Astrocyte (in vitro differentiated cells and primary cell): ENCODE results near the gene SMR3B. TPM values are rescaled to one million over a fixed set of nuclear protein-coding genes. Genes with fewer than 3 reads are reported as not detected.

ENCODE experiments used
- DNase-seq: peaks from one replicate; pipeline ENCODE4 v3.0.0-alpha.2; 2010; ENCODE audit warnings: low read depth
- FAIRE-seq: peaks from 2 replicates; lab custom pipeline; 2011; peaks lifted over from hg19 to GRCh38; lab: Jason Lieb, UNC
- H2AFZ ChIP-seq: 2 replicates; pipeline ENCODE4 v1.6.0; 2012; ENCODE audit warnings: low read depth, low read length, inconsistent platforms
- H3K27ac ChIP-seq: 2 replicates; pipeline ENCODE4 v1.5.1; 2011; ENCODE audit warnings: low read depth, low read length, inconsistent platforms
- H3K27me3 ChIP-seq: 2 replicates; pipeline ENCODE4 v1.6.0; 2011; ENCODE audit warnings: low read length, inconsistent platforms; ENCODE audit not compliant: insufficient read depth
- H3K36me3 ChIP-seq: 2 replicates; pipeline ENCODE4 v1.5.1; 2011; ENCODE audit warnings: low read length, inconsistent platforms; ENCODE audit not compliant: insufficient read depth
- H3K4me1 ChIP-seq: 2 replicates; pipeline ENCODE4 v1.5.1; 2011; ENCODE audit warnings: low read length, inconsistent platforms; ENCODE audit not compliant: insufficient read depth
- H3K4me2 ChIP-seq: 2 replicates; pipeline ENCODE4 v1.6.0; 2012; ENCODE audit warnings: low read length, inconsistent platforms
- H3K4me3 ChIP-seq: 2 replicates; pipeline ENCODE4 v1.5.1; 2011; ENCODE audit warnings: low read depth, mild to moderate bottlenecking, low read length, inconsistent platforms; ENCODE audit not compliant: insufficient read depth
- H3K79me2 ChIP-seq: 2 replicates; pipeline ENCODE4 v1.6.0; 2012; ENCODE audit warnings: mild to moderate bottlenecking, low read length, inconsistent platforms; ENCODE audit not compliant: insufficient read depth
- H3K9ac ChIP-seq: 2 replicates; pipeline ENCODE4 v1.6.0; 2012; ENCODE audit warnings: mild to moderate bottlenecking, low read length, inconsistent platforms
- H3K9me3 ChIP-seq: 2 replicates; pipeline ENCODE4 v1.5.1; 2012; ENCODE audit warnings: low read depth, mild to moderate bottlenecking, low read length, inconsistent platforms; ENCODE audit not compliant: insufficient read depth
- H4K20me1 ChIP-seq: 2 replicates; pipeline ENCODE4 v1.6.0; 2012; ENCODE audit warnings: low read length, inconsistent platforms; ENCODE audit not compliant: insufficient read depth
- H3K27ac Mint-ChIP-seq: one replicate; pipeline ENCODE4 v1.8.0; 2021; ENCODE audit warnings: mild to moderate bottlenecking, mixed read lengths; ENCODE audit not compliant: unreplicated experiment
- H3K27me3 Mint-ChIP-seq: one replicate; pipeline ENCODE4 v1.8.0; 2021; ENCODE audit warnings: low read depth, mixed read lengths; ENCODE audit not compliant: unreplicated experiment
- H3K36me3 Mint-ChIP-seq: one replicate; pipeline ENCODE4 v1.8.0; 2021; ENCODE audit warnings: low read depth, mixed read lengths; ENCODE audit not compliant: unreplicated experiment
- H3K4me1 Mint-ChIP-seq: one replicate; pipeline ENCODE4 v1.8.0; 2021; ENCODE audit warnings: low read depth, mixed read lengths; ENCODE audit not compliant: unreplicated experiment
- H3K4me3 Mint-ChIP-seq: one replicate; pipeline ENCODE4 v1.8.0; 2021; ENCODE audit warnings: mild to moderate bottlenecking, moderate library complexity, mixed read lengths; ENCODE audit not compliant: unreplicated experiment
- H3K9me3 Mint-ChIP-seq: one replicate; pipeline ENCODE4 v1.8.0; 2021; ENCODE audit warnings: mild to moderate bottlenecking, mixed read lengths; ENCODE audit not compliant: unreplicated experiment
- CTCF ChIP-seq: IDR thresholded peaks from 2 replicates; pipeline ENCODE4 v1.5.1; 2011; ENCODE audit warnings: low read depth, mild to moderate bottlenecking, inconsistent platforms, low read length, moderate library complexity; ENCODE audit not compliant: insufficient read depth
- EZH2 ChIP-seq: IDR thresholded peaks from 2 replicates; pipeline ENCODE4 v1.6.1; 2012; ENCODE audit warnings: mild to moderate bottlenecking, low read length, inconsistent platforms; ENCODE audit not compliant: insufficient read depth
- total RNA-seq: library from RNA; stranded (reverse); gene quantifications from 2 replicates; pipeline ENCODE4 v1.2.1, GENCODE V29; 2021

SMR3B gene
- total RNA-seq, 1 donor from 2014 or later, result not detected

DNA sequence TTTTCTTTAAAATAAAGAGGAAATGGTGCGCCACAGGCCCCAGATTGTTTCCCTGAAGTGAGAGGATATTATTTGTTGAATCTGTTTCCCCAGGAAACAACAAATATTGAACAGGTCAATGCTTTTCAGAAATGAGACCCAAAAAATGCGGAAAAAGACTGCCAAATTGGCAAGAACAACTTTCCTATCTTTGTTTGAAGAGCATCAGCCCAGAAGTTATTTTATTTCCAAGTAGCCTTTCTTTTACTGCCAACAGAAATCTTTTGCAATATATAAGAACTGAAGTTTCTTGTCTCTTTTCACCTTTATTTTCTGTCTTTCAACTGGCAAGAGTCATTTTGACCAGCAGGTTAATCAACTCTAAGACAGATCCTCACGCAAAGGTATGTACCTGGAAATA lies 22.5 kb upstream of the SMR3B start, which contains the start of gene SMR3A:
Gene SMR3A, plus strand, starts transcription at position 301 of the 400 bp plus-strand sequence. CDS start 1,356 bp downstream, outside the sequence.
- H2AFZ ChIP-seq, result no peak within 1 kb of the TSS
- no peaks in the 10 kb centered on the region for H3K79me2 ChIP-seq
- H3K36me3 ChIP-seq, result no peaks in the 10 kb centered on the region
- Mint-ChIP-seq H3K36me3 (no peaks in the 10 kb centered on the region), H3K9me3 (no peaks in the 10 kb centered on the region), H3K4me3 (no peak within 1 kb of the TSS), H3K27ac (no peak within 1 kb of the TSS), H3K4me1 (peaks cover 1% of the 10 kb centered on the region), H3K27me3 (no peaks in the 10 kb centered on the region)
- H3K27ac ChIP-seq, result no peak within 1 kb of the TSS
- no peaks in the 10 kb centered on the region for H3K27me3 ChIP-seq
- no peaks in the 10 kb centered on the region for H4K20me1 ChIP-seq
- H3K9ac ChIP-seq, result no peak within 1 kb of the TSS
- DNase-seq, result no peak
- H3K4me2 ChIP-seq, result no peak within 1 kb of the TSS
- no peaks in the 10 kb centered on the region for H3K4me1 ChIP-seq
- H3K9me3 ChIP-seq, result no peaks in the 10 kb centered on the region
- H3K4me3 ChIP-seq, result no peak within 1 kb of the TSS
- FAIRE-seq, result no peak
- TF ChIP-seq EZH2 (no peak), CTCF (no peak)

DNA sequence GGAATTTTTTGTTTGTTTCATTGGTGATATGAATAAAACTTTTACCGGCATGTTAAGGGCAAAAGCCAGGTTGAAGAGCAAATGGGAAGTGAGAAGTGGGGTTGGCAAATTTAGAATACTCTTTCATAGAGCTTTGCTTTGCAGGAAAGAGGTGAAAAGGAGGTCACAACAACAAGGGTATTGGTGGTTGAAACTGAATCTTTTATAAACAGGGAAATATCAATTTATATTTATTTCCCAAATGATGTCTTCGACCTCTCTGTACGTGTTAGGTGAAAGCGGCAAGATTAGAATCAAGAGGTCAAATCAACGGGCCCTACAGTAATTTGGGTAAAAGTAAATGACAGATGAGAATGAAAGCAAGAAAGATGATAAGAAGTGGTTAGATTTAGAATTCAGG lies 18.9 kb upstream of the SMR3B start:
- Histone ChIP-seq H3K27ac (no peak overlapping the region), H3K9ac (no peak overlapping the region), H3K27me3 (no peaks in the 10 kb centered on the region), H2AFZ (no peak overlapping the region), H4K20me1 (no peaks in the 10 kb centered on the region), H3K4me2 (no peak overlapping the region), H3K4me1 (no peaks in the 10 kb centered on the region), H3K4me3 (no peak overlapping the region), H3K36me3 (no peaks in the 10 kb centered on the region), H3K79me2 (no peaks in the 10 kb centered on the region), H3K9me3 (no peaks in the 10 kb centered on the region)
- Mint-ChIP-seq H3K27ac (no peak overlapping the region), H3K9me3 (no peaks in the 10 kb centered on the region), H3K36me3 (no peaks in the 10 kb centered on the region), H3K4me1 (peaks cover 1% of the 10 kb centered on the region), H3K27me3 (no peaks in the 10 kb centered on the region), H3K4me3 (no peak overlapping the region)
- no peak for DNase-seq
- no peak for TF ChIP-seq CTCF
- no peak for TF ChIP-seq EZH2
- no peak for FAIRE-seq

- no peaks in the 10 kb centered on the region for H3K27me3 Mint-ChIP-seq
- FAIRE-seq (no peak), DNase-seq (no peak)
- TF ChIP-seq EZH2, result no peak
- no peak for TF ChIP-seq CTCF
- Histone ChIP-seq H3K36me3 (no peaks in the 10 kb centered on the region), H3K9ac (no peak overlapping the region), H3K4me2 (no peak overlapping the region), H3K27me3 (no peaks in the 10 kb centered on the region), H3K27ac (no peak overlapping the region), H4K20me1 (no peaks in the 10 kb centered on the region), H3K4me1 (no peaks in the 10 kb centered on the region), H2AFZ (no peak overlapping the region), H3K4me3 (no peak overlapping the region), H3K79me2 (no peaks in the 10 kb centered on the region), H3K9me3 (no peaks in the 10 kb centered on the region)
- H3K4me3 Mint-ChIP-seq, result no peak overlapping the region
- H3K4me1 Mint-ChIP-seq, result no peaks in the 10 kb centered on the region
- no peak overlapping the region for H3K27ac Mint-ChIP-seq
- no peaks in the 10 kb centered on the region for H3K36me3 Mint-ChIP-seq
- H3K9me3 Mint-ChIP-seq, result no peaks in the 10 kb centered on the region
These were observed 17.5 kb upstream of the SMR3B start for GRCh38 chr4:70365479-70365878.
